Endothelial cell of umbilical vein (primary cell): ENCODE data around the gene UCKL1. TPM values are rescaled to one million over a fixed set of nuclear protein-coding genes. Genes with fewer than 3 reads are reported as not detected.

Source experiments
- BruUV-seq: library from RNA; stranded (reverse); fragments of 400-500 nt; replicated peaks from 2 replicates; lab custom pipeline; 2021; lab: Mats Ljungman, UMichigan
- CTCF ChIA-PET: fragments of 300-600, 350-600 bp; sonication (Branson Sonifier 250); formaldehyde crosslinking; loops from one replicate; lab custom pipeline; 2021; ENCODE audit warnings: antibody characterized with exemption, inconsistent platforms; lab: Charles Lee
- POLR2A ChIA-PET: fragments of 300-600, 350-600 bp; sonication (Branson Sonifier 250); formaldehyde crosslinking; loops from one replicate; lab custom pipeline; 2021; ENCODE audit warnings: antibody characterized with exemption, inconsistent platforms; lab: Charles Lee
- DNase-seq: peaks from one replicate; pipeline ENCODE4 v3.0.0-alpha.2; 2011; ENCODE audit warnings: low read depth, low spot score
- FAIRE-seq: peaks from 2 replicates; lab custom pipeline; 2011; peaks lifted over from hg19 to GRCh38; lab: Jason Lieb, UNC
- H2AFZ ChIP-seq: 2 replicates; pipeline ENCODE4 v1.6.0; 2012; ENCODE audit warnings: low read depth, low read length, control low read depth, inconsistent platforms
- H3K27ac ChIP-seq: 2 replicates; pipeline ENCODE4 v1.5.1; 2011; ENCODE audit warnings: low read depth, mild to moderate bottlenecking, control low read depth, low read length, moderate library complexity; ENCODE audit not compliant: insufficient read depth
- H3K27me3 ChIP-seq, 2 experiments: 2 replicates each; pipeline versions ENCODE4 v1.6.0 to v1.6.1; 2011; ENCODE audit warnings: low read length in 2 of 2, mixed read lengths in 1 of 2; ENCODE audit not compliant: control insufficient read depth in 2 of 2, insufficient read depth in 2 of 2
- H3K36me3 ChIP-seq, 2 experiments: 2 replicates in 1 of 2; 3 replicates in 1 of 2; pipeline ENCODE4 v1.5.1; 2011; ENCODE audit warnings: low read length in 2 of 2, mild to moderate bottlenecking in 1 of 2, moderate library complexity in 1 of 2; ENCODE audit not compliant: control insufficient read depth in 2 of 2, insufficient read depth in 2 of 2; ENCODE audit errors: extremely low read depth in 1 of 2
- H3K4me1 ChIP-seq: 3 replicates; pipeline ENCODE4 v1.5.1; 2011; ENCODE audit warnings: mild to moderate bottlenecking, low read length; ENCODE audit not compliant: control insufficient read depth, insufficient read depth; ENCODE audit errors: extremely low read depth
- H3K4me2 ChIP-seq: 2 replicates; pipeline ENCODE4 v1.6.1; 2011; ENCODE audit warnings: low read length, control low read depth, mixed read lengths; ENCODE audit not compliant: insufficient read depth
- H3K4me3 ChIP-seq, 3 experiments: fragments of 200-600 bp in 1 of 3; sonication (generic), shearing (Covaris generic) in 1 of 3; replicated peaks in 1 of 3; 2 replicates each; pipeline ENCODE4 v1.5.1; 2011 to 2016; ENCODE audit warnings: control low read depth in 3 of 3, low read length in 3 of 3, mild to moderate bottlenecking in 2 of 3, inconsistent platforms in 1 of 3, low read depth in 1 of 3, moderate library complexity in 1 of 3; ENCODE audit not compliant: insufficient read depth in 1 of 3
- H3K79me2 ChIP-seq: 2 replicates; pipeline ENCODE4 v1.6.0; 2012; ENCODE audit warnings: low read length, inconsistent platforms; ENCODE audit not compliant: control insufficient read depth, insufficient read depth
- H3K9ac ChIP-seq: replicated peaks from 2 replicates; pipeline ENCODE3; 2011; ENCODE audit warnings: low read length, control low read depth; ENCODE audit not compliant: insufficient read depth; ENCODE audit errors: extremely low read depth
- H3K9me1 ChIP-seq: replicated peaks from 3 replicates; pipeline ENCODE4 v1.6.0; 2011; ENCODE audit warnings: mild to moderate bottlenecking, low read length; ENCODE audit not compliant: control insufficient read depth, insufficient read depth; ENCODE audit errors: extremely low read depth
- H3K9me3 ChIP-seq: replicated peaks from 2 replicates; pipeline ENCODE4 v1.5.1; 2012; ENCODE audit warnings: low read length, inconsistent platforms; ENCODE audit not compliant: control insufficient read depth, insufficient read depth
- H4K20me1 ChIP-seq: replicated peaks from 2 replicates; pipeline ENCODE3; 2011; ENCODE audit warnings: mild to moderate bottlenecking, low read length; ENCODE audit not compliant: control insufficient read depth, insufficient read depth; ENCODE audit errors: extremely low read depth
- EZH2 ChIP-seq: IDR thresholded peaks from 2 replicates; pipeline ENCODE4 v1.6.1; 2012; ENCODE audit warnings: borderline replicate concordance, low read depth, mild to moderate bottlenecking, moderate library complexity, low read length, inconsistent platforms; ENCODE audit not compliant: severe bottlenecking
- FOS ChIP-seq: IDR thresholded peaks from 2 replicates; pipeline ENCODE4 v1.6.1; 2011; ENCODE audit warnings: mild to moderate bottlenecking, low read length, moderate library complexity, borderline replicate concordance; ENCODE audit not compliant: insufficient read depth
- GATA2 ChIP-seq: IDR thresholded peaks from 2 replicates; pipeline ENCODE4 v1.7.0; 2011; ENCODE audit warnings: low read depth, mild to moderate bottlenecking, moderate library complexity, mixed read lengths, low read length; ENCODE audit not compliant: insufficient read length, insufficient read depth
- JUN ChIP-seq: IDR thresholded peaks from 2 replicates; pipeline ENCODE4 v1.6.1; 2011; ENCODE audit warnings: borderline replicate concordance, low read depth; ENCODE audit not compliant: insufficient read length, insufficient read depth
- MAX ChIP-seq: IDR thresholded peaks from 2 replicates; pipeline ENCODE4 v1.6.1; 2011; ENCODE audit not compliant: insufficient read depth, insufficient read length
- MYC ChIP-seq: IDR thresholded peaks from one replicate; pipeline ENCODE4 v1.6.1; 2011; ENCODE audit warnings: mild to moderate bottlenecking, low read depth, low read length
- POLR2A ChIP-seq: IDR thresholded peaks from 2 replicates; pipeline ENCODE4 v1.6.1; 2012; ENCODE audit warnings: low read depth, mild to moderate bottlenecking, control low read depth, low read length
- POLR2AphosphoS5 ChIP-seq: IDR thresholded peaks from 2 replicates; pipeline ENCODE4 v1.6.1; 2012; ENCODE audit warnings: low read depth, mild to moderate bottlenecking, control low read depth, low read length, moderate library complexity; ENCODE audit not compliant: insufficient read depth
- dilution Hi-C: fragments of 300-500 bp; cut with MboI; formaldehyde crosslinking; loops from one replicate; pipeline ENCODE4 v1.15.0; 2019; ENCODE audit warnings: low sequenced_read_pairs; ENCODE audit not compliant: extremely low pct_ligation_motif_present
- intact Hi-C: fragments of 100-400 bp; cut with micrococcal nuclease; formaldehyde crosslinking; loops from one replicate; pipeline ENCODE4 v1.10.0; 2022
- polyA plus RNA-seq, 4 experiments: library from polyadenylated mRNA; depleted of rRNA in 3 of 4; stranded (reverse) in 3 of 4; unstranded in 1 of 4; fragments of >200 nt; gene quantifications; 2 replicates each; pipeline versions ENCODE4 v1.2.1 to v1.2.3, GENCODE V29; 2011 to 2012; ENCODE audit warnings: missing spikeins in 1 of 4
- total RNA-seq: library from RNA; stranded (reverse); gene quantifications from 2 replicates; pipeline ENCODE4 v1.2.3, GENCODE V29; 2021
- TF ChIP-seq, protein P1 (sequence below), 2 donors: IDR thresholded peaks; 1 replicate in 1 of 2; 2 replicates in 1 of 2; pipeline ENCODE4 v1.5.1; 2011; ENCODE audit warnings: low read length in 2 of 2, mild to moderate bottlenecking in 2 of 2, moderate library complexity in 2 of 2, control low read depth in 1 of 2, inconsistent platforms in 1 of 2, low read depth in 1 of 2; ENCODE audit not compliant: insufficient read depth in 1 of 2; ENCODE audit errors: extremely low read depth in 1 of 2

Gene UCKL1
- total and polyA plus RNA-seq, 2 donors (not counting 3 experiments of a cell fraction or from before 2014, with no cell fraction given) = 51.1 to 78.8 TPM

GRCh38 chr20:63955281-63955826, 862 bp downstream of the UCKL1 start:
- Histone ChIP-seq H3K4me1 (peaks cover 10% of the 10 kb centered on the region), H3K9me3 (no peaks in the 10 kb centered on the region), H3K9me1 (no peaks in the 10 kb centered on the region), H3K27me3 (no peaks in the 10 kb centered on the region), H3K79me2 (peaks cover 47% of the 10 kb centered on the region), H3K27ac (peak overlapping the region; percentile 10), H3K36me3 (peaks cover 0 to 9% of the 10 kb centered on the region in 2 experiments), H4K20me1 (no peaks in the 10 kb centered on the region), H3K4me2 (peak overlapping the region; percentile 26), H3K9ac (peak overlapping the region; percentile 82), H2AFZ (peak overlapping the region; percentile 83), H3K4me3 (peak overlapping the region; percentile 29 to 78 (median 76))
- intact Hi-C loops = loop anchor here (1.0 to 5.0 kb wide), 2 partner anchors 46 to 248 kb away; partner anchors contain the start of genes ARFRP1 and ZGPAT
- TF ChIP-seq MAX = no peak
- TF ChIP-seq, protein P1, sequence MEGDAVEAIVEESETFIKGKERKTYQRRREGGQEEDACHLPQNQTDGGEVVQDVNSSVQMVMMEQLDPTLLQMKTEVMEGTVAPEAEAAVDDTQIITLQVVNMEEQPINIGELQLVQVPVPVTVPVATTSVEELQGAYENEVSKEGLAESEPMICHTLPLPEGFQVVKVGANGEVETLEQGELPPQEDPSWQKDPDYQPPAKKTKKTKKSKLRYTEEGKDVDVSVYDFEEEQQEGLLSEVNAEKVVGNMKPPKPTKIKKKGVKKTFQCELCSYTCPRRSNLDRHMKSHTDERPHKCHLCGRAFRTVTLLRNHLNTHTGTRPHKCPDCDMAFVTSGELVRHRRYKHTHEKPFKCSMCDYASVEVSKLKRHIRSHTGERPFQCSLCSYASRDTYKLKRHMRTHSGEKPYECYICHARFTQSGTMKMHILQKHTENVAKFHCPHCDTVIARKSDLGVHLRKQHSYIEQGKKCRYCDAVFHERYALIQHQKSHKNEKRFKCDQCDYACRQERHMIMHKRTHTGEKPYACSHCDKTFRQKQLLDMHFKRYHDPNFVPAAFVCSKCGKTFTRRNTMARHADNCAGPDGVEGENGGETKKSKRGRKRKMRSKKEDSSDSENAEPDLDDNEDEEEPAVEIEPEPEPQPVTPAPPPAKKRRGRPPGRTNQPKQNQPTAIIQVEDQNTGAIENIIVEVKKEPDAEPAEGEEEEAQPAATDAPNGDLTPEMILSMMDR (IDR thresholded peaks at IDR 0.05; ENCODE audit: extremely low read depth in 1 of 2, insufficient read depth in 1 of 2, low read depth in 1 of 2, low read length in 2 of 2) = peak; percentile 27 to 50
- BruUV-seq = no TSS peak
- DNase-seq (peak; percentile 37), FAIRE-seq (peak; percentile 56)
- POLR2A ChIA-PET = no interaction called here
- CTCF ChIA-PET = interaction anchor here (1.0 to 1.5 kb wide), 4 partner anchors 13 to 418 kb away, joined by 3 to 9 read pairs (median 3); partner anchors contain the start of gene PTK6
- dilution Hi-C loops = no loop called here

GRCh38 chr20:63953764-63954429, 2.3 kb downstream of the UCKL1 start:
- intact Hi-C loops = no loop called here
- POLR2A ChIA-PET = no interaction called here
- no peak for FAIRE-seq
- TF ChIP-seq MYC = no peak
- TF ChIP-seq, protein P1 (IDR thresholded peaks at IDR 0.05; ENCODE audit: extremely low read depth in 1 of 2, insufficient read depth in 1 of 2, low read depth in 1 of 2, low read length in 2 of 2) = no peak
- TF ChIP-seq FOS = no peak
- no peak for TF ChIP-seq GATA2
- no peak for TF ChIP-seq POLR2A
- no peak for TF ChIP-seq MAX
- no peak for TF ChIP-seq POLR2AphosphoS5
- TF ChIP-seq JUN = no peak
- TF ChIP-seq EZH2 = no peak
- CTCF ChIA-PET = interaction anchor here (1.0 to 1.5 kb wide), 2 partner anchors 45 to 416 kb away, joined by 3 to 9 read pairs; partner anchors contain the start of gene PTK6
- no peak for DNase-seq
- Histone ChIP-seq H4K20me1 (no peaks in the 10 kb centered on the region), H3K4me2 (no peak overlapping the region), H3K27me3 (no peaks in the 10 kb centered on the region), H3K4me1 (peaks cover 15% of the 10 kb centered on the region), H3K9ac (no peak overlapping the region), H3K9me1 (no peaks in the 10 kb centered on the region), H3K9me3 (no peaks in the 10 kb centered on the region), H3K27ac (no peak overlapping the region), H3K4me3 (no peak overlapping the region), H3K79me2 (peaks cover 54% of the 10 kb centered on the region), H3K36me3 (peaks cover 0 to 6% of the 10 kb centered on the region in 2 experiments), H2AFZ (no peak overlapping the region)
- dilution Hi-C loops = no loop called here
- BruUV-seq = no TSS peak
